K562 (cell line): Measurements from ENCODE around the gene NAV2. TPM values are rescaled to one million over a fixed set of nuclear protein-coding genes. Genes with fewer than 3 reads are reported as not detected.

Source experiments
- ATAC-seq: fragments of 200-7000 bp; cut with Tn5 transposase; 3 replicates; pipeline ENCODE4 v1.9.1; 2020; ENCODE audit warnings: moderate library complexity
- BruUV-seq: library from RNA; stranded (reverse); fragments of 400-500 nt; replicated peaks from 2 replicates; lab custom pipeline; 2021; lab: Mats Ljungman, UMichigan
- CTCF ChIA-PET: fragments of 300-600 bp; formaldehyde crosslinking; extraction: SDS; loops from one replicate; lab custom pipeline; 2021; ENCODE audit warnings: low intra/inter-chr PET ratio; lab: Yijun Ruan, JAX
- POLR2A ChIA-PET: fragments of 300-600, 350-650 bp; sonication (Branson Sonifier 250); formaldehyde crosslinking; extraction: SDS; loops from one replicate; lab custom pipeline; 2021; ENCODE audit warnings: antibody characterized with exemption, inconsistent platforms; lab: Yijun Ruan, JAX
- DNase-seq, 4 experiments: peaks; one replicate each; pipeline versions ENCODE4 v3.0.0 to v3.0.0-alpha.2; 2011 to 2018; ENCODE audit warnings: low spot score in 3 of 4, mixed read lengths in 3 of 4; ENCODE audit errors: extremely low read depth in 1 of 4
- FAIRE-seq: peaks from 2 replicates; lab custom pipeline; 2011; peaks lifted over from hg19 to GRCh38; lab: Jason Lieb, UNC
- H2AFZ ChIP-seq: 2 replicates; pipeline ENCODE4 v1.6.0; 2011; ENCODE audit warnings: low read depth, low read length, control low read depth, inconsistent platforms
- H3K27ac ChIP-seq: fragments of 200-600 bp; 3 replicates; pipeline ENCODE4 v1.8.0; 2011; ENCODE audit warnings: low read depth, mild to moderate bottlenecking, control low read depth, inconsistent platforms, low read length, moderate library complexity, mixed read lengths; ENCODE audit errors: extremely low read depth
- H3K27me3 ChIP-seq, 2 experiments: fragments of 300-600 bp in 1 of 2; 2 replicates in 1 of 2; 3 replicates in 1 of 2; pipeline versions ENCODE4 v1.6.0 to v1.8.0; 2011; ENCODE audit warnings: inconsistent platforms in 2 of 2, low read length in 2 of 2, mild to moderate bottlenecking in 1 of 2, mixed read lengths in 1 of 2, moderate library complexity in 1 of 2; ENCODE audit not compliant: control insufficient read depth in 2 of 2, insufficient read depth in 2 of 2
- H3K36me3 ChIP-seq: fragments of 300-600 bp; 3 replicates; pipeline ENCODE4 v1.8.0; 2011; ENCODE audit warnings: mild to moderate bottlenecking, low read length, inconsistent platforms; ENCODE audit not compliant: control insufficient read depth, insufficient read depth
- H3K4me1 ChIP-seq, 2 experiments: fragments of 200-600 bp in 1 of 2; replicated peaks in 1 of 2; 2 replicates in 1 of 2; 3 replicates in 1 of 2; pipeline versions ENCODE4 v1.5.1 to v1.8.0; 2011; ENCODE audit warnings: inconsistent platforms in 2 of 2, low read length in 2 of 2, mild to moderate bottlenecking in 1 of 2, mixed read lengths in 1 of 2, moderate library complexity in 1 of 2; ENCODE audit not compliant: control insufficient read depth in 2 of 2, insufficient read depth in 2 of 2
- H3K4me2 ChIP-seq: 2 replicates; pipeline ENCODE4 v1.6.1; 2011; ENCODE audit warnings: low read length, control low read depth, inconsistent platforms, mixed read lengths; ENCODE audit not compliant: insufficient read depth
- H3K4me3 ChIP-seq: fragments of 200-600 bp; sonication (generic), shearing (Covaris generic); 2 replicates; pipeline ENCODE4 v1.5.1; 2016; ENCODE audit warnings: control low read depth, inconsistent platforms
- H3K79me2 ChIP-seq: fragments of 200-600 bp; 3 replicates; pipeline ENCODE4 v1.8.0; 2011; ENCODE audit warnings: low read length, inconsistent platforms; ENCODE audit not compliant: control insufficient read depth, insufficient read depth
- H3K9ac ChIP-seq, 2 experiments: 2 replicates each; pipeline versions ENCODE4 v1.6.0 to v1.6.1; 2011; ENCODE audit warnings: low read depth in 2 of 2, low read length in 2 of 2, control low read depth in 1 of 2, inconsistent platforms in 1 of 2, mild to moderate bottlenecking in 1 of 2, mixed read lengths in 1 of 2; ENCODE audit not compliant: insufficient read depth in 1 of 2
- H3K9me1 ChIP-seq: one replicate; pipeline ENCODE4 v1.6.0; 2011; ENCODE audit warnings: inconsistent platforms, mild to moderate bottlenecking, low read length, moderate library complexity; ENCODE audit not compliant: control insufficient read depth, insufficient read depth
- H3K9me3 ChIP-seq: replicated peaks from 2 replicates; pipeline ENCODE4 v1.5.1; 2011; ENCODE audit warnings: low read depth, low read length, inconsistent platforms; ENCODE audit not compliant: control insufficient read depth, insufficient read depth
- H4K20me1 ChIP-seq: replicated peaks from 2 replicates; pipeline ENCODE4 v1.6.1; 2011; ENCODE audit warnings: low read length, inconsistent platforms, mixed read lengths; ENCODE audit not compliant: control insufficient read depth, insufficient read depth
- CC2D1A ChIP-seq: fragments of 450-650 bp; IDR thresholded peaks from 2 replicates; pipeline ENCODE4 v1.6.1; 2017; ENCODE audit warnings: mild to moderate bottlenecking
- CEBPG ChIP-seq, 3 experiments: fragments of 200-800 bp in 1 of 3; sonication (Bioruptor generic) in 1 of 3; sonication (generic) in 1 of 3; formaldehyde crosslinking in 1 of 3; IDR thresholded peaks in 2 of 3; conservative IDR thresholded peaks in 1 of 3; 2 replicates each; pipeline versions ENCODE4 v1.6.1 to v1.8.0; 2016 to 2022; ENCODE audit warnings: missing compliant biosample characterization in 2 of 3, missing genetic modification characterization in 2 of 3, mild to moderate bottlenecking in 1 of 3, missing genetic modification reagents in 1 of 3
- COPS2 ChIP-seq: fragments of 450-650 bp; conservative IDR thresholded peaks from 2 replicates; pipeline ENCODE4 v1.6.1; 2016; ENCODE audit warnings: mild to moderate bottlenecking, moderate library complexity
- CUX1 ChIP-seq: fragments of 200-800 bp; sonication (Bioruptor generic); IDR thresholded peaks from 2 replicates; pipeline ENCODE4 v1.6.1; 2016; ENCODE audit warnings: missing genetic modification characterization, missing compliant biosample characterization
- ETV6 ChIP-seq, 3 experiments: fragments of 150-350 bp in 1 of 3; sonication (generic) in 1 of 3; formaldehyde crosslinking in 1 of 3; IDR thresholded peaks; 2 replicates each; pipeline versions ENCODE4 v1.6.1 to v1.8.0; 2014 to 2022; ENCODE audit warnings: borderline replicate concordance in 2 of 3, low read depth in 2 of 3, antibody characterized with exemption in 1 of 3, low read length in 1 of 3, mild to moderate bottlenecking in 1 of 3, missing genetic modification reagents in 1 of 3
- FOXK2 ChIP-seq, 2 experiments: fragments of 450-650 bp; IDR thresholded peaks in 1 of 2; conservative IDR thresholded peaks in 1 of 2; 2 replicates each; pipeline ENCODE4 v1.6.1; 2016; ENCODE audit warnings: low read depth in 2 of 2, mild to moderate bottlenecking in 1 of 2
- NR2C1 ChIP-seq, 2 experiments: fragments of 450-650 bp; IDR thresholded peaks; 2 replicates each; pipeline ENCODE4 v1.6.1; 2017; ENCODE audit warnings: mild to moderate bottlenecking in 2 of 2, antibody characterized with exemption in 1 of 2, inconsistent platforms in 1 of 2, missing compliant biosample characterization in 1 of 2, missing genetic modification characterization in 1 of 2
- NR3C1 ChIP-seq: sonication (generic); formaldehyde crosslinking; IDR thresholded peaks from 2 replicates; pipeline ENCODE4 v1.8.1; 2022; ENCODE audit warnings: missing genetic modification reagents
- POLR2AphosphoS5 ChIP-seq: IDR thresholded peaks from 2 replicates; pipeline ENCODE4 v1.6.1; 2011; ENCODE audit warnings: mild to moderate bottlenecking, low read depth, low read length, moderate library complexity; ENCODE audit not compliant: control insufficient read depth, insufficient read depth
- POLR2G ChIP-seq: fragments of 200-400 bp; formaldehyde crosslinking; IDR thresholded peaks from 2 replicates; pipeline ENCODE4 v1.6.1; 2017; ENCODE audit warnings: low read depth, mild to moderate bottlenecking, antibody characterized with exemption, low read length, moderate library complexity
- ZBTB34 ChIP-seq: fragments of 250-450 bp; sonication (Bioruptor Pico); IDR thresholded peaks from 2 replicates; pipeline ENCODE4 v1.8.0; 2021; ENCODE audit warnings: mild to moderate bottlenecking, moderate library complexity
- ZNF277 ChIP-seq: fragments of 250-450 bp; sonication (Bioruptor Pico); IDR thresholded peaks from 2 replicates; pipeline ENCODE4 v1.8.0; 2022; ENCODE audit warnings: inconsistent platforms, mild to moderate bottlenecking, moderate library complexity, borderline replicate concordance
- WGBS: fragments of 100-300 bp; shearing (Covaris generic); methylation state at CpG from one replicate; pipeline ENCODE4 v1.1.6; 2016; ENCODE audit warnings: low coverage, mixed read lengths; ENCODE audit not compliant: insufficient coverage; ENCODE audit errors: missing lambda C conversion rate; 5-methylcytosine and 5-hydroxymethylcytosine counted together
- in situ Hi-C: fragments of 300-500 bp; cut with MboI; formaldehyde crosslinking; loops from 4 replicates; pipeline ENCODE4 v1.15.0; 2018; ENCODE audit warnings: inconsistent platforms, mixed read lengths
- intact Hi-C: fragments of 100-400 bp; cut with micrococcal nuclease; formaldehyde crosslinking; loops from 2 replicates; pipeline ENCODE4 v1.14.2; 2022
- polyA plus RNA-seq, 8 experiments: library from polyadenylated mRNA; depleted of rRNA in 4 of 8; stranded (reverse) in 5 of 8; unstranded in 3 of 8; fragments of >200 nt; fragmentation: Nextera tagmentation in 2 of 8; fragmentation: Illumina TruSeq in 1 of 8; extraction: Ambion mirVana in 2 of 8; extraction: Trizol in 1 of 8; gene quantifications; 2 replicates each; pipeline versions ENCODE4 v1.2.1 to v1.2.3, GENCODE V29; 2011 to 2014; ENCODE audit warnings: inconsistent platforms in 1 of 8, missing spikeins in 1 of 8
- total RNA-seq, 7 experiments: library from RNA; depleted of rRNA in 6 of 7; stranded (reverse); fragments of >200 nt in 6 of 7; fragmentation: Illumina TruSeq in 2 of 7; extraction: Trizol in 2 of 7; gene quantifications; 2 replicates each; pipeline versions ENCODE4 v1.2.1 to v1.2.3, GENCODE V29; 2011 to 2021; ENCODE audit warnings: low replicate concordance in 1 of 7

The NAV2 gene
- total and polyA plus RNA-seq, 9 of the 15 experiments (the other 6 are each of a cell fraction or from before 2014, with no cell fraction given), result 0.03 to 0.35 (median 0.05) TPM

GRCh38 chr11:20122131-20122530 is 409.5 kb downstream of the NAV2 start:
- no TSS peak for BruUV-seq
- TF ChIP-seq POLR2AphosphoS5 (no peak), CC2D1A (no peak), COPS2 (no peak), CUX1 (CRISPR knock-in tag) (no peak), NR3C1 (CRISPR knock-in tag) (no peak), NR2C1 (IDR thresholded peaks at IDR 0.05) (no peak), NR2C1 (tag; IDR thresholded peaks at IDR 0.05) (no peak), FOXK2 (conservative IDR thresholded peaks at IDR 0.05 in 1 of 2, IDR thresholded peaks at IDR 0.05 in 1 of 2; ENCODE audit: low read depth in 2 of 2) (no peak), ZBTB34 (CRISPR knock-in tag) (no peak), ZNF277 (no peak), POLR2G (no peak), ETV6 (IDR thresholded peaks at IDR 0.05; ENCODE audit: borderline replicate concordance in 1 of 2, low read depth in 2 of 2, low read length in 1 of 2) (no peak), ETV6 (CRISPR knock-in tag; IDR thresholded peaks at IDR 0.05; ENCODE audit: borderline replicate concordance) (no peak), CEBPG (CRISPR knock-in tag; IDR thresholded peaks at IDR 0.05) (no peak), CEBPG (tag; conservative IDR thresholded peaks at IDR 0.05 in 1 of 2, IDR thresholded peaks at IDR 0.05 in 1 of 2) (no peak)

More at GRCh38 chr11:20122131-20122530, 409.5 kb downstream of the NAV2 start:
- intact Hi-C loops, result no loop called here
- Histone ChIP-seq H3K9me1 (no peaks in the 10 kb centered on the region), H3K4me2 (no peak overlapping the region), H3K4me1 (peaks cover 3 to 13% of the 10 kb centered on the region in 2 experiments; a peak in 4 of 5 replicates), H2AFZ (no peak overlapping the region), H3K4me3 (no peak overlapping the region), H3K79me2 (no peaks in the 10 kb centered on the region), H3K9ac (no peak overlapping the region), H3K27ac (no peak overlapping the region; the same call in 2 of the 3 replicates), H3K9me3 (no peaks in the 10 kb centered on the region), H3K36me3 (no peaks in the 10 kb centered on the region), H3K27me3 (peaks cover 0 to 6% of the 10 kb centered on the region in 2 experiments; a peak in 2 of 5 replicates), H4K20me1 (no peaks in the 10 kb centered on the region)
- FAIRE-seq (no peak), ATAC-seq (no peak), DNase-seq (no peak)
- CTCF ChIA-PET, result interaction anchor here (0.7 kb wide), 2 partner anchors 176 to 267 kb away, joined by 3 read pairs; no protein-coding TSS in a partner anchor
- WGBS, result 0% methylated on average over 3 of the region's 3 CpGs
- POLR2A ChIA-PET, result no interaction called here
- in situ Hi-C loops, result loop anchor here (5.0 to 10.0 kb wide), 2 partner anchors 175 to 493 kb away; no protein-coding TSS in a partner anchor
